Gastrocnemius medialis (tissue), 4 donors: Measurements from ENCODE around the gene ENPP5.

Experiments
- POLR2A ChIP-seq, 2 donors: fragments of 450-650 bp; IDR thresholded peaks; one replicate each; pipeline ENCODE4 v1.6.1; 2017; ENCODE audit warnings: antibody characterized with exemption in 2 of 2, mild to moderate bottlenecking in 2 of 2, moderate library complexity in 2 of 2
- TF ChIP-seq, protein P1 (sequence below), 5 experiments: fragments of 450-650 bp in 3 of 5; fragments of 200-600 bp in 2 of 5; sonication (generic) in 2 of 5; IDR thresholded peaks in 4 of 5; conservative IDR thresholded peaks in 1 of 5; 1 replicate in 4 of 5; 2 replicates in 1 of 5; pipeline ENCODE4 v1.5.1; 2016 to 2019; ENCODE audit warnings: antibody characterized with exemption in 5 of 5, mild to moderate bottlenecking in 3 of 5, moderate library complexity in 3 of 5

DNA sequence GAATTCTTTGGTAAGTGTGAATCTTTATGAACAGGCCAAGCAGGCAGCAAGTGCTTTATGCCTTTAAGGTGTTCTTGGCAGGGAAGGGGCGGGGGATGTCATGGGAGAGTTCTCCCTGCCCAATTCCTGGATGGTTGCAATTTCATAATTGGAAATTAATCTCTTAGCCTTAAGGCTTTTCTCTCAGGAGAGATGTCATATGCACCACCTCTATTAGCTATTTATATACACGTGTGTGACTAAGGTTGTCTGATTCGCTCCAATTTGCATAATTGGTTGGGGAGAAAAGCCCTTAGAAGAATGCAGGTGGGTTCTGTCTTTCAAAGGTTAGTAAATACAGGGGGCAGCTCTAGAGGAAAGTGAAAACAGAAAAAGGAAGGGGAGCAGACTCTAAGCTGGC lies 5.2 kb upstream of the ENPP5 start:
- TF ChIP-seq, protein P1, sequence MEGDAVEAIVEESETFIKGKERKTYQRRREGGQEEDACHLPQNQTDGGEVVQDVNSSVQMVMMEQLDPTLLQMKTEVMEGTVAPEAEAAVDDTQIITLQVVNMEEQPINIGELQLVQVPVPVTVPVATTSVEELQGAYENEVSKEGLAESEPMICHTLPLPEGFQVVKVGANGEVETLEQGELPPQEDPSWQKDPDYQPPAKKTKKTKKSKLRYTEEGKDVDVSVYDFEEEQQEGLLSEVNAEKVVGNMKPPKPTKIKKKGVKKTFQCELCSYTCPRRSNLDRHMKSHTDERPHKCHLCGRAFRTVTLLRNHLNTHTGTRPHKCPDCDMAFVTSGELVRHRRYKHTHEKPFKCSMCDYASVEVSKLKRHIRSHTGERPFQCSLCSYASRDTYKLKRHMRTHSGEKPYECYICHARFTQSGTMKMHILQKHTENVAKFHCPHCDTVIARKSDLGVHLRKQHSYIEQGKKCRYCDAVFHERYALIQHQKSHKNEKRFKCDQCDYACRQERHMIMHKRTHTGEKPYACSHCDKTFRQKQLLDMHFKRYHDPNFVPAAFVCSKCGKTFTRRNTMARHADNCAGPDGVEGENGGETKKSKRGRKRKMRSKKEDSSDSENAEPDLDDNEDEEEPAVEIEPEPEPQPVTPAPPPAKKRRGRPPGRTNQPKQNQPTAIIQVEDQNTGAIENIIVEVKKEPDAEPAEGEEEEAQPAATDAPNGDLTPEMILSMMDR (IDR thresholded peaks at IDR 0.05 in 4 of 5, conservative IDR thresholded peaks at IDR 0.05 in 1 of 5), result no peak
- TF ChIP-seq POLR2A (IDR thresholded peaks at IDR 0.05), result no peak
